Measurements from ENCODE around the gene EHMT2.

GRCh38 chr6:31877651-31878161 is 19.8 kb downstream of the EHMT2 start:
- TF ChIP-seq CTCF (IDR thresholded peaks at IDR 0.05; ENCODE audit: control extremely low read depth in 1 of 3, insufficient read depth in 1 of 3, low read depth in 1 of 3, low read length in 3 of 3) = no peak
- TF ChIP-seq CBX8 (IDR thresholded peaks at IDR 0.05; ENCODE audit: borderline replicate concordance, low read depth, low read length) = no peak
- TF ChIP-seq SRF (IDR thresholded peaks at IDR 0.05; ENCODE audit: low read depth, low read length) = no peak
- no peak for TF ChIP-seq BACH1 (IDR thresholded peaks at IDR 0.05; ENCODE audit: low read length)
- no peak for TF ChIP-seq GABPA (IDR thresholded peaks at IDR 0.05; ENCODE audit: borderline replicate concordance, insufficient read depth, low read length)
- no peak for TF ChIP-seq CEBPB (IDR thresholded peaks at IDR 0.05; ENCODE audit: low read depth, low read length)
- TF ChIP-seq RXRA (IDR thresholded peaks at IDR 0.05; ENCODE audit: insufficient read depth, low read depth, low read length) = no peak

Measured in H1 (cell line).